Measurements from ENCODE around the gene MXD1. TPM values are rescaled to one million over a fixed set of nuclear protein-coding genes. Genes with fewer than 3 reads are reported as not detected.

MXD1 gene
- total RNA-seq, 1 donor = 13.1 TPM

GRCh38 chr2:69961496-69961895 is 46.6 kb downstream of the MXD1 start, which contains the start of gene ASPRV1:
ASPRV1 (minus strand) TSS chr2:69961631; CDS start chr2:69961436, 195 bp downstream.
- no peak for TF ChIP-seq CTCF (IDR thresholded peaks at IDR 0.05; ENCODE audit: insufficient read depth, low read length)
- H3K4me3 ChIP-seq (ENCODE audit: low read depth, low read length) = no peak within 1 kb of the TSS
- no peak for DNase-seq (ENCODE audit: low read depth)

- no peak for TF ChIP-seq CTCF (IDR thresholded peaks at IDR 0.05; ENCODE audit: insufficient read depth, low read length)
- no peak overlapping the region for H3K4me3 ChIP-seq (ENCODE audit: low read depth, low read length)
- no peak for DNase-seq (ENCODE audit: low read depth)
These were observed 48.2 kb downstream of the MXD1 start for GRCh38 chr2:69962986-69963730.

DNA sequence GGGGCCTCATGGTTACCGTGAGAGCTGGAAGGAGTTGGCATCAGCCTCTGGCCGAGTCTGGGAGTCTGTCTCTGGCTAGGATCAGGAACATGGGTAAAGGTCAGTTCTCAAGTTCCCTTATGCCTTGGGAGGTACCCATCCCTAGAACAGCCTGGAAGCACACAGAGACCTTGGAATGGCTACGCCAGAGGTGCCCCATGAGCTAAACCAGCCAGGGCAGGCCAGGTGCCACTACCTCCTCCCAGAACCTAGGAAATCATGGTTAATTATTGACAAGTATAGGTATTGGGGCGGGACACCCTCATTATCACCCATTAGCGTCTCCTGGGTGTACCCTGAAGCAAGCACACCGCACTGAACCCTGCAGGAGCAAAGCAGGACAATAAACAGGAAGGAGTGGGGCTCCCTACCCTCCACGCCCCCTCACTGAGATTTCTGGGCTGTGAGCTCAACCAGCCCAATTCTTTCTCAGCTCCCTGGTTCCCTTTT is 49.5 kb downstream of the MXD1 start:
- no peak for TF ChIP-seq CTCF (IDR thresholded peaks at IDR 0.05; ENCODE audit: insufficient read depth, low read length)
- H3K4me3 ChIP-seq (ENCODE audit: low read depth, low read length) = no peak overlapping the region
- no peak for DNase-seq (ENCODE audit: low read depth)

GRCh38 chr2:69965756-69966445 is 51.0 kb downstream of the MXD1 start:
- no peak overlapping the region for H3K4me3 ChIP-seq (ENCODE audit: low read depth, low read length)
- DNase-seq (ENCODE audit: low read depth) = no peak
- TF ChIP-seq CTCF (IDR thresholded peaks at IDR 0.05; ENCODE audit: insufficient read depth, low read length) = no peak

DNA sequence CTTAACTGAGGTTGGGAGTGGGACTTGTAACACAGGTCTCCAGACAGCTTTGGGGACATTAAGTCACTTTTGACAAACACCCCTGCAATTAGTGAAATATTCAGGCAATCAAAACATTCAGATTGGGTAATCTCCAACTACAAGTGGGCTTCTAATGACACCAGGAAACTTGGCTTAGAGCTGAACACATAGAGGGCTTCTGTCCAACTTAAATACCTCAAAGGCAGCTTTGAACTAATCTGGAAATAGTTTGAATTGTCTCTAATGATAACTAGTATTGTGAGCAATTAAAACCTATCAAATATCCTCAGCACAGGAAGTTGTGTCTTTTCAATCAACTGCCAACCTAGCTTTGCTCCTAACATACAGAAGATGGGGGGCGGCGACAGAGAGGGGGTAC is 51.6 kb downstream of the MXD1 start:
- no peak overlapping the region for H3K4me3 ChIP-seq (ENCODE audit: low read depth, low read length)
- no peak for TF ChIP-seq CTCF (IDR thresholded peaks at IDR 0.05; ENCODE audit: insufficient read depth, low read length)
- DNase-seq (ENCODE audit: low read depth) = peak; percentile 25

GRCh38 chr2:69968609-69969008 is 53.7 kb downstream of the MXD1 start:
- no peak for TF ChIP-seq CTCF (IDR thresholded peaks at IDR 0.05; ENCODE audit: insufficient read depth, low read length)
- no peak overlapping the region for H3K4me3 ChIP-seq (ENCODE audit: low read depth, low read length)
- DNase-seq (ENCODE audit: low read depth) = no peak
